Measurements from ENCODE around the gene PRMT3. TPM values are rescaled to one million over a fixed set of nuclear protein-coding genes. Genes with fewer than 3 reads are reported as not detected.

Gene PRMT3
- total and polyA plus RNA-seq, 2 donors (not counting 3 experiments of a cell fraction or from before 2014, with no cell fraction given) = 6.2 to 13.3 TPM

- dilution Hi-C loops (cut with MboI; ENCODE audit: extremely low pct_ligation_motif_present, low sequenced_read_pairs) (no loop called here), intact Hi-C loops (cut with micrococcal nuclease) (no loop called here)
- TF ChIP-seq POLR2A (IDR thresholded peaks at IDR 0.05; ENCODE audit: low read depth, low read length) (no peak), MYC (IDR thresholded peaks at IDR 0.05; ENCODE audit: low read depth, low read length) (no peak), POLR2AphosphoS5 (IDR thresholded peaks at IDR 0.05; ENCODE audit: insufficient read depth, low read depth, low read length) (no peak), EZH2 (IDR thresholded peaks at IDR 0.05; ENCODE audit: borderline replicate concordance, low read depth, low read length, severe bottlenecking) (no peak), JUN (IDR thresholded peaks at IDR 0.05; ENCODE audit: borderline replicate concordance, insufficient read depth, insufficient read length, low read depth) (no peak), FOS (IDR thresholded peaks at IDR 0.05; ENCODE audit: borderline replicate concordance, insufficient read depth, low read length) (no peak), GATA2 (IDR thresholded peaks at IDR 0.05; ENCODE audit: insufficient read depth, insufficient read length, low read depth, low read length) (no peak), CTCF (IDR thresholded peaks at IDR 0.05; ENCODE audit: extremely low read depth in 1 of 2, insufficient read depth in 1 of 2, low read depth in 1 of 2, low read length in 2 of 2) (no peak)
- TF ChIP-seq, protein P1, sequence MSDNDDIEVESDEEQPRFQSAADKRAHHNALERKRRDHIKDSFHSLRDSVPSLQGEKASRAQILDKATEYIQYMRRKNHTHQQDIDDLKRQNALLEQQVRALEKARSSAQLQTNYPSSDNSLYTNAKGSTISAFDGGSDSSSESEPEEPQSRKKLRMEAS (IDR thresholded peaks at IDR 0.05; ENCODE audit: insufficient read depth, insufficient read length) = no peak
- Histone ChIP-seq H3K36me3 (ENCODE audit: control insufficient read depth in 2 of 2, extremely low read depth in 1 of 2, insufficient read depth in 2 of 2, low read length in 2 of 2) (no peaks in the 10 kb centered on the region), H3K4me1 (ENCODE audit: control insufficient read depth, extremely low read depth, insufficient read depth, low read length) (peaks cover 3% of the 10 kb centered on the region), H3K9ac (replicated peaks; ENCODE audit: extremely low read depth, insufficient read depth, low read length) (no peak overlapping the region), H2AFZ (ENCODE audit: low read depth, low read length) (peak overlapping the region; percentile 1), H4K20me1 (replicated peaks; ENCODE audit: control insufficient read depth, extremely low read depth, insufficient read depth, low read length) (no peaks in the 10 kb centered on the region), H3K9me1 (replicated peaks; ENCODE audit: control insufficient read depth, extremely low read depth, insufficient read depth, low read length) (no peaks in the 10 kb centered on the region), H3K9me3 (replicated peaks; ENCODE audit: control insufficient read depth, insufficient read depth, low read length) (no peaks in the 10 kb centered on the region), H3K4me2 (ENCODE audit: insufficient read depth, low read length) (no peak overlapping the region), H3K79me2 (ENCODE audit: control insufficient read depth, insufficient read depth, low read length) (no peaks in the 10 kb centered on the region), H3K27ac (ENCODE audit: insufficient read depth, low read depth, low read length) (no peak overlapping the region), H3K4me3 (replicated peaks in 1 of 3; ENCODE audit: insufficient read depth in 1 of 3, low read depth in 1 of 3, low read length in 3 of 3) (no peak overlapping the region), H3K27me3 (ENCODE audit: control insufficient read depth in 2 of 2, insufficient read depth in 2 of 2, low read length in 2 of 2) (no peaks in the 10 kb centered on the region)
- DNase-seq (ENCODE audit: low read depth, low spot score) (peak; percentile 42), FAIRE-seq (no peak)
- POLR2A ChIA-PET = no interaction called here
- CTCF ChIA-PET = interaction anchor here (1.0 kb wide), 2 partner anchors 15 to 27 kb away, joined by 3 read pairs; no protein-coding TSS in a partner anchor
- no TSS peak for BruUV-seq (replicated peaks)
Observed at GRCh38 chr11:20474176-20474881, 86.8 kb downstream of the PRMT3 start.
